GM23248 (cell line): Measurements from ENCODE around the gene SMYD3.

Experiments
- EZH2 ChIP-seq: fragments of 200-600 bp; sonication (generic); IDR thresholded peaks from 2 replicates; pipeline ENCODE4 v1.6.1; 2018; ENCODE audit warnings: antibody characterized with exemption, mild to moderate bottlenecking; ENCODE audit not compliant: insufficient read depth, poor library complexity, severe bottlenecking
- EZH2phosphoT487 ChIP-seq: fragments of 200-600 bp; sonication (generic); IDR thresholded peaks from 2 replicates; pipeline ENCODE4 v1.6.1; 2018; ENCODE audit warnings: antibody characterized with exemption, moderate library complexity, mild to moderate bottlenecking, low read depth; ENCODE audit not compliant: insufficient read depth

- TF ChIP-seq EZH2 (no peak), EZH2phosphoT487 (no peak)
Measured at GRCh38 chr1:245860657-245861544, 646.2 kb downstream of the SMYD3 start.
